NB4 (cell line): ENCODE results near the gene SURF2.

Source experiments
- CTCF ChIP-seq: IDR thresholded peaks from one replicate; pipeline ENCODE4 v1.5.1; 2012; ENCODE audit warnings: low read depth, low read length
- MAX ChIP-seq: IDR thresholded peaks from 2 replicates; pipeline ENCODE4 v1.6.1; 2011; ENCODE audit warnings: low read depth, low read length

GRCh38 chr9:133379153-133380086 lies 23.1 kb downstream of the SURF2 start:
- no peak for TF ChIP-seq CTCF
- TF ChIP-seq MAX: no peak
